Neural crest cell (in vitro differentiated cells): ENCODE results near the gene MPZL1. TPM values are rescaled to one million over a fixed set of nuclear protein-coding genes. Genes with fewer than 3 reads are reported as not detected.

Source experiments
- DNase-seq: peaks from one replicate; pipeline ENCODE4 v3.0.0; 2021; ENCODE audit warnings: low read depth, mixed read lengths, low spot score
- H3K27ac Mint-ChIP-seq: one replicate; pipeline ENCODE4 v1.8.0; 2021; ENCODE audit warnings: mild to moderate bottlenecking, mixed read lengths; ENCODE audit not compliant: unreplicated experiment
- H3K27me3 Mint-ChIP-seq: 2 replicates; pipeline ENCODE4 v1.8.0; 2021; ENCODE audit warnings: low read depth, mild to moderate bottlenecking, mixed read lengths
- H3K36me3 Mint-ChIP-seq: 2 replicates; pipeline ENCODE4 v1.8.0; 2021; ENCODE audit warnings: low read depth, mild to moderate bottlenecking, mixed read lengths
- H3K4me1 Mint-ChIP-seq: 2 replicates; pipeline ENCODE4 v1.8.0; 2021; ENCODE audit warnings: mixed read lengths
- H3K4me3 Mint-ChIP-seq: one replicate; pipeline ENCODE4 v1.8.0; 2021; ENCODE audit warnings: mild to moderate bottlenecking, mixed read lengths
- H3K9me3 Mint-ChIP-seq: 2 replicates; pipeline ENCODE4 v1.8.0; 2021; ENCODE audit warnings: mixed read lengths
- total RNA-seq: library from RNA; stranded (reverse); gene quantifications from 2 replicates; pipeline ENCODE4 v1.2.1, GENCODE V29; 2021
- TF ChIP-seq, protein P1 (sequence below): fragments of 200-600 bp; sonication (generic); conservative IDR thresholded peaks from 2 replicates; pipeline ENCODE4 v1.5.0; 2021; ENCODE audit warnings: antibody characterized with exemption, mild to moderate bottlenecking

The MPZL1 gene
- total RNA-seq, 1 donor from 2014 or later: 114 TPM

DNA sequence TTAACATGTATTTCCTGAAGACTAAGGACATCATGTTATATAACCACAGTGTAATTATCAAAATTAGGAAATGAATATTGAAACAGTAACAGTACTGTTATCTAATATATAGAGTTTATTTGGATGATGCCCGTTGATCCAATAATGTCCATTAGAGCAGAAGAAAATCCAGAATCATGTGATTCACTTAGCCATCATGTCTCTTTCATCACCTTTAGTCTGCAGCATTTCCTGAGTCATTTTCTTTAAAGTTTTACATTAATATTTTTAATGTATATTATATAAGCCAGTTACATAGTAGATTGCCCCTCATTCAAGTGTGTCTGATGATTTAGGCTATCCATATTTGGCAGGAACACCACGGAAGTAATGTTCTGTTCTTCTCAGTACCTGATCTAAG lies 28.9 kb downstream of the MPZL1 start:
- TF ChIP-seq, protein P1, sequence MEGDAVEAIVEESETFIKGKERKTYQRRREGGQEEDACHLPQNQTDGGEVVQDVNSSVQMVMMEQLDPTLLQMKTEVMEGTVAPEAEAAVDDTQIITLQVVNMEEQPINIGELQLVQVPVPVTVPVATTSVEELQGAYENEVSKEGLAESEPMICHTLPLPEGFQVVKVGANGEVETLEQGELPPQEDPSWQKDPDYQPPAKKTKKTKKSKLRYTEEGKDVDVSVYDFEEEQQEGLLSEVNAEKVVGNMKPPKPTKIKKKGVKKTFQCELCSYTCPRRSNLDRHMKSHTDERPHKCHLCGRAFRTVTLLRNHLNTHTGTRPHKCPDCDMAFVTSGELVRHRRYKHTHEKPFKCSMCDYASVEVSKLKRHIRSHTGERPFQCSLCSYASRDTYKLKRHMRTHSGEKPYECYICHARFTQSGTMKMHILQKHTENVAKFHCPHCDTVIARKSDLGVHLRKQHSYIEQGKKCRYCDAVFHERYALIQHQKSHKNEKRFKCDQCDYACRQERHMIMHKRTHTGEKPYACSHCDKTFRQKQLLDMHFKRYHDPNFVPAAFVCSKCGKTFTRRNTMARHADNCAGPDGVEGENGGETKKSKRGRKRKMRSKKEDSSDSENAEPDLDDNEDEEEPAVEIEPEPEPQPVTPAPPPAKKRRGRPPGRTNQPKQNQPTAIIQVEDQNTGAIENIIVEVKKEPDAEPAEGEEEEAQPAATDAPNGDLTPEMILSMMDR: no peak
- H3K9me3 Mint-ChIP-seq: no peaks in the 10 kb centered on the region
- H3K4me1 Mint-ChIP-seq: peaks cover 20% of the 10 kb centered on the region
- H3K27ac Mint-ChIP-seq: no peak overlapping the region
- H3K27me3 Mint-ChIP-seq: no peaks in the 10 kb centered on the region
- no peaks in the 10 kb centered on the region for H3K36me3 Mint-ChIP-seq
- no peak for DNase-seq
- H3K4me3 Mint-ChIP-seq: no peak overlapping the region

DNA sequence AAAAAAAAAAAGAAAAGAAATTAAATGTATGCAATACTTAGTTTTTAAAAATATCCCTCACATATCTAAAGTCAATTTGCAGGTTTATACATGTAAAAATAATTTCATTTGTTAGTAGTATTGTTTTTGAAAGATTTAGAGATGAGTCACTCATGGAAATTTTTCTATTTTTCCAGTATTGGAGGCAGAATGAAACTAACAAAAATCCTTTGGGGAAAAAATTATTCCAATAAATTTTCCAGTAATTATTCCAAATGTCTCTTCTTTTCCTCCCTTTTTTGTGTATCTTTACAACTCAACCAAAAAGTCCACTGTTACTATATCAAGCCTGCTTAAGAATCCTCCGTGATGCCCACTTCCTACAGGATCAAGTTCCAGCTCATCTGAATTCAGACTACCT lies 29.9 kb downstream of the MPZL1 start:
- TF ChIP-seq, protein P1: no peak
- peaks cover 24% of the 10 kb centered on the region for H3K4me1 Mint-ChIP-seq
- no peaks in the 10 kb centered on the region for H3K36me3 Mint-ChIP-seq
- no peak for DNase-seq
- no peak overlapping the region for H3K4me3 Mint-ChIP-seq
- H3K9me3 Mint-ChIP-seq: no peaks in the 10 kb centered on the region
- H3K27me3 Mint-ChIP-seq: no peaks in the 10 kb centered on the region
- no peak overlapping the region for H3K27ac Mint-ChIP-seq

GRCh38 chr1:167752219-167752985 lies 30.6 kb downstream of the MPZL1 start:
- no peak overlapping the region for H3K4me3 Mint-ChIP-seq
- no peaks in the 10 kb centered on the region for H3K9me3 Mint-ChIP-seq
- H3K4me1 Mint-ChIP-seq: peaks cover 32% of the 10 kb centered on the region
- no peaks in the 10 kb centered on the region for H3K27me3 Mint-ChIP-seq
- DNase-seq: no peak
- no peak overlapping the region for H3K27ac Mint-ChIP-seq
- TF ChIP-seq, protein P1: no peak
- no peaks in the 10 kb centered on the region for H3K36me3 Mint-ChIP-seq

DNA sequence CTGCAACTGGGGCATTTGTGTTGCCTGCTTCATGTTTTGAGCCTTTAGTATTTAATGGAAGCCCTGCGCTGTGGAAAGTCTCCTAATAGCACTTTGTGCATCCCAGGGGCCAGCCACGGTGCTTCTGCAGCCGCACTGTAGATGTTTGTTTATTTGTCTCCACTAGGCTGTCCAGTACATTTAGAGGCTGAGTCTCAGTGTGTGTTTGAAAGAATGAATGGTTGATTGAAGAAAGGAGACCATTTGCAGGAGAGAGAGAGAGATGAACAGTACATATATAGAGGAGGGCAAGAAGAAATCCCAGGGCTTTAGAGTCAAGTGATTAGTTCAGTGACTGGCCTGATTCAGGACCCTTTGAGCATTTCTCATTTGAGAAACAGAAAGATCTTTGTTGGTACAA lies 33.9 kb downstream of the MPZL1 start:
- Mint-ChIP-seq H3K27ac (peak overlapping the region; percentile 6), H3K27me3 (no peaks in the 10 kb centered on the region), H3K36me3 (peaks cover 3% of the 10 kb centered on the region), H3K4me3 (peak overlapping the region; percentile 1), H3K9me3 (no peaks in the 10 kb centered on the region), H3K4me1 (peaks cover 40% of the 10 kb centered on the region)
- no peak for DNase-seq
- TF ChIP-seq, protein P1: no peak

GRCh38 chr1:167756730-167757405 lies 35.1 kb downstream of the MPZL1 start:
- TF ChIP-seq, protein P1: no peak
- no peaks in the 10 kb centered on the region for H3K27me3 Mint-ChIP-seq
- peak overlapping the region; percentile 81 for H3K27ac Mint-ChIP-seq
- H3K36me3 Mint-ChIP-seq: peaks cover 3% of the 10 kb centered on the region
- peaks cover 52% of the 10 kb centered on the region for H3K4me1 Mint-ChIP-seq
- DNase-seq: no peak
- peak overlapping the region; percentile 28 for H3K4me3 Mint-ChIP-seq
- no peaks in the 10 kb centered on the region for H3K9me3 Mint-ChIP-seq
